GOT3 (cell line): Measurements from ENCODE around the gene PIM2.

Experiments
- DNase-seq: peaks from one replicate; lab custom pipeline; 2025; ENCODE audit warnings: mixed read lengths; lab: John Stamatoyannopoulos, UW

Gene PIM2

GRCh38 chrX:48918643-48919340, at the start of gene PIM2:
PIM2 (minus strand) TSS chrX:48919024; CDS start chrX:48918834, 190 bp downstream.
- no peak for DNase-seq

- DNase-seq: no peak
Observed at GRCh38 chrX:48968377-48968776, 49.6 kb upstream of the PIM2 start.

- no peak for DNase-seq
Observed at GRCh38 chrX:48966796-48967579, 48.2 kb upstream of the PIM2 start.

GRCh38 chrX:48965959-48966358, 47.1 kb upstream of the PIM2 start:
- no peak for DNase-seq

- no peak for DNase-seq
Observed at GRCh38 chrX:48961585-48962091, 42.8 kb upstream of the PIM2 start.

- no peak for DNase-seq
Observed at GRCh38 chrX:48960291-48960690, 41.5 kb upstream of the PIM2 start.

- DNase-seq: peak; percentile 20
Observed at GRCh38 chrX:48958635-48959094, 39.8 kb upstream of the PIM2 start.

- DNase-seq: peak; percentile 81
Observed at GRCh38 chrX:48957827-48958634, 39.2 kb upstream of the PIM2 start.

GRCh38 chrX:48957477-48957826, 38.6 kb upstream of the PIM2 start, which contains the start of gene OTUD5:
OTUD5 (minus strand) TSS chrX:48957607; CDS start chrX:48957570, 37 bp downstream.
- peak; percentile 22 for DNase-seq

- DNase-seq: no peak
Observed at GRCh38 chrX:48956728-48957414, 38.0 kb upstream of the PIM2 start.

- no peak for DNase-seq
Observed at GRCh38 chrX:48948589-48948988, 29.8 kb upstream of the PIM2 start.

GRCh38 chrX:48945517-48946348, 26.9 kb upstream of the PIM2 start:
- no peak for DNase-seq

GRCh38 chrX:48942895-48943294, 24.1 kb upstream of the PIM2 start:
- no peak for DNase-seq

GRCh38 chrX:48940404-48940955, 21.7 kb upstream of the PIM2 start:
- DNase-seq: no peak

- no peak for DNase-seq
Observed at GRCh38 chrX:48939524-48940228, 20.9 kb upstream of the PIM2 start.

GRCh38 chrX:48938721-48939425, 20.0 kb upstream of the PIM2 start:
- no peak for DNase-seq

GRCh38 chrX:48937054-48937907, 18.5 kb upstream of the PIM2 start:
- DNase-seq: no peak

- no peak for DNase-seq
Observed at GRCh38 chrX:48936429-48937053, 17.7 kb upstream of the PIM2 start.
